Fibroblast of villous mesenchyme (primary cell): ENCODE data around the gene PCDH9. TPM values are rescaled to one million over a fixed set of nuclear protein-coding genes. Genes with fewer than 3 reads are reported as not detected.

Experiments
- DNase-seq: peaks from one replicate; pipeline ENCODE4 v3.0.0-alpha.2; 2010; ENCODE audit warnings: low read depth
- H3K4me3 ChIP-seq: 2 replicates; pipeline ENCODE4 v1.5.1; 2011; ENCODE audit warnings: low read depth, mild to moderate bottlenecking, low read length
- CTCF ChIP-seq: IDR thresholded peaks from 2 replicates; pipeline ENCODE4 v1.5.1; 2012; ENCODE audit warnings: low read depth, mild to moderate bottlenecking, low read length; ENCODE audit not compliant: insufficient read depth
- total RNA-seq: library from RNA; depleted of rRNA; stranded (reverse); fragments of >200 nt; gene quantifications from 2 replicates; pipeline ENCODE4 v1.2.3, GENCODE V29; 2012

Gene PCDH9
- total RNA-seq, 1 donor, result 9.9 TPM

DNA sequence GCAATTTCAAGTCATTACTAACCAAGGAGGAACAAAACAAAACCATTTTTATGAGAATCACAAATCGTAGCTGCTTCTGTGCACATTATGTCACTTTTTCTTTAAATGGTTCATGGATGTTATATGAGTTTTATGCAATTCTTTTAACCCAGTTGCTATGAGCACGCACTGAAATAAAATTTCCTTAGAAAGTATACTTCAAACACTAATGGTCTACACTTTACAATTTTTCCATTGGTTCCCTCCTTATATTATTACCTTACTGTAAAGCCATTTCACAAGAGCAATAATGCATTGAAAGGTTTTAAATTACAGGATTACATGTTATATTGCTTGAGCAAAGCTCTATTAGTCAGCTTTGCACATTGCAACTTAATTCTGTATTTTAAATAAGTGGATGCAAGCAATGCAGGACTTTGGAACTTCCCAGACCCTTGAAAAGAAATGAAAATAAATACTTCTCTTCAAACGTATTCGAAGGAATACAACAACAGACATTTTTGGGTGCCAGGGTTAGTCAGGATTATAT, 318.7 kb downstream of the PCDH9 start:
- DNase-seq, result no peak
- no peak for TF ChIP-seq CTCF

GRCh38 chr13:66899955-66900354, 330.2 kb downstream of the PCDH9 start:
- no peak for TF ChIP-seq CTCF
- no peak for DNase-seq
- no peak overlapping the region for H3K4me3 ChIP-seq

More for the DNA sequence above, 318.7 kb downstream of the PCDH9 start:
- no peak overlapping the region for H3K4me3 ChIP-seq

GRCh38 chr13:66896933-66897332, 333.2 kb downstream of the PCDH9 start:
- H3K4me3 ChIP-seq, result no peak overlapping the region
- no peak for TF ChIP-seq CTCF
- no peak for DNase-seq

- TF ChIP-seq CTCF, result no peak
- no peak for DNase-seq
- no peak overlapping the region for H3K4me3 ChIP-seq
Measured at GRCh38 chr13:66895780-66896179, 334.4 kb downstream of the PCDH9 start.

- H3K4me3 ChIP-seq, result no peak overlapping the region
- DNase-seq, result no peak
- no peak for TF ChIP-seq CTCF
Measured at GRCh38 chr13:66895320-66895719, 334.8 kb downstream of the PCDH9 start.

- TF ChIP-seq CTCF, result no peak
- DNase-seq, result no peak
- H3K4me3 ChIP-seq, result no peak overlapping the region
Measured at GRCh38 chr13:66888698-66889097, 341.4 kb downstream of the PCDH9 start.

GRCh38 chr13:66887088-66887487, 343.0 kb downstream of the PCDH9 start:
- DNase-seq, result no peak
- H3K4me3 ChIP-seq, result no peak overlapping the region
- TF ChIP-seq CTCF, result no peak
